ENCODE results near the gene ECHDC1.

- TF ChIP-seq ZNF565 (CRISPR knock-in tag; conservative IDR thresholded peaks at IDR 0.05; ENCODE audit: low read depth): no peak
- no peak for TF ChIP-seq ZFP30 (CRISPR knock-in tag; IDR thresholded peaks at IDR 0.05)
- TF ChIP-seq ISL1 (CRISPR knock-in tag; IDR thresholded peaks at IDR 0.05): no peak
- no peak for TF ChIP-seq CSRNP3 (CRISPR knock-in tag; IDR thresholded peaks at IDR 0.05)
- TF ChIP-seq PATZ1 (CRISPR knock-in tag; IDR thresholded peaks at IDR 0.05; ENCODE audit: borderline replicate concordance): no peak
- no peak for TF ChIP-seq TCF4 (CRISPR knock-in tag; IDR thresholded peaks at IDR 0.05; ENCODE audit: borderline replicate concordance)
- TF ChIP-seq RARB (CRISPR knock-in tag; IDR thresholded peaks at IDR 0.05): no peak
- no peak for TF ChIP-seq CREB5 (CRISPR knock-in tag; IDR thresholded peaks at IDR 0.05; ENCODE audit: low read depth)
- TF ChIP-seq GLIS3 (CRISPR knock-in tag; IDR thresholded peaks at IDR 0.05): no peak
- no peak for TF ChIP-seq CSDC2 (CRISPR knock-in tag; IDR thresholded peaks at IDR 0.05)
Observed at GRCh38 chr6:127289934-127290333, 53.5 kb downstream of the ECHDC1 start.

Data from SK-N-SH treated with all-trans-retinoic acid at 6 μM for 48 hours (cell line).